OCI-LY7 (cell line): ENCODE data around the gene ATXN1.

Experiments
- EZH2phosphoT487 ChIP-seq: fragments of 200-600 bp; sonication (generic); IDR thresholded peaks from 2 replicates; pipeline ENCODE4 v1.6.1; 2018; ENCODE audit warnings: low read depth, borderline replicate concordance, mild to moderate bottlenecking, mixed run types, antibody characterized with exemption, low read length, moderate library complexity, mixed read lengths
- TF ChIP-seq, protein P1 (sequence below): fragments of 200-600 bp; sonication (generic); conservative IDR thresholded peaks from 2 replicates; pipeline ENCODE4 v1.5.1; 2014; ENCODE audit warnings: mild to moderate bottlenecking, antibody characterized with exemption, low read length, moderate library complexity, mixed read lengths

DNA sequence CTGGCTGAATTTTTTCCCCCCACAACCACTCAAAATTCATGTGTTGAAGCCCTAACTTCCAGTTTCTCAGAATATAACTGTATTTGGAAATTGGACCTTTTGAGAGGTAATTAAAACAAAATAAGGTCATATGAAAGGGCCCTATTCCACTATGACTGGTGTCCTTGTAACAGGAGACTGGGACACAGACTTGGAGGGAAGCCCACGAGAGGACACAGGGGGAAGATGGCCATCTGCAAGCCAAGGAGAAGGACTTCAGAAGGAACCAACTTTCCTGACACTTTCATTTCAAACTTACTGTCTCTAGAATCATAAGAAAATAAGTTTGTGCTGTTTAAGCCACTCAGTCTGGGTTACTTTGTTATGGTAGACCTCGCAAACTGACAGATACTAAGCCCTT, 134.6 kb downstream of the ATXN1 start:
- TF ChIP-seq, protein P1, sequence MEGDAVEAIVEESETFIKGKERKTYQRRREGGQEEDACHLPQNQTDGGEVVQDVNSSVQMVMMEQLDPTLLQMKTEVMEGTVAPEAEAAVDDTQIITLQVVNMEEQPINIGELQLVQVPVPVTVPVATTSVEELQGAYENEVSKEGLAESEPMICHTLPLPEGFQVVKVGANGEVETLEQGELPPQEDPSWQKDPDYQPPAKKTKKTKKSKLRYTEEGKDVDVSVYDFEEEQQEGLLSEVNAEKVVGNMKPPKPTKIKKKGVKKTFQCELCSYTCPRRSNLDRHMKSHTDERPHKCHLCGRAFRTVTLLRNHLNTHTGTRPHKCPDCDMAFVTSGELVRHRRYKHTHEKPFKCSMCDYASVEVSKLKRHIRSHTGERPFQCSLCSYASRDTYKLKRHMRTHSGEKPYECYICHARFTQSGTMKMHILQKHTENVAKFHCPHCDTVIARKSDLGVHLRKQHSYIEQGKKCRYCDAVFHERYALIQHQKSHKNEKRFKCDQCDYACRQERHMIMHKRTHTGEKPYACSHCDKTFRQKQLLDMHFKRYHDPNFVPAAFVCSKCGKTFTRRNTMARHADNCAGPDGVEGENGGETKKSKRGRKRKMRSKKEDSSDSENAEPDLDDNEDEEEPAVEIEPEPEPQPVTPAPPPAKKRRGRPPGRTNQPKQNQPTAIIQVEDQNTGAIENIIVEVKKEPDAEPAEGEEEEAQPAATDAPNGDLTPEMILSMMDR: no peak
- no peak for TF ChIP-seq EZH2phosphoT487
